Osteocyte (in vitro differentiated cells): Measurements from ENCODE around the gene LMOD1. TPM values are rescaled to one million over a fixed set of nuclear protein-coding genes. Genes with fewer than 3 reads are reported as not detected.

ENCODE experiments used
- DNase-seq: peaks from one replicate; pipeline ENCODE4 v3.0.0; 2021; ENCODE audit warnings: mixed read lengths; ENCODE audit not compliant: unreplicated experiment; ENCODE audit errors: extremely low spot score
- H3K27ac Mint-ChIP-seq: one replicate; pipeline ENCODE4 v1.8.0; 2021; ENCODE audit warnings: mild to moderate bottlenecking, mixed read lengths; ENCODE audit not compliant: unreplicated experiment
- H3K27me3 Mint-ChIP-seq: one replicate; pipeline ENCODE4 v1.8.0; 2021; ENCODE audit warnings: mixed read lengths; ENCODE audit not compliant: unreplicated experiment
- H3K36me3 Mint-ChIP-seq: one replicate; pipeline ENCODE4 v1.8.0; 2021; ENCODE audit warnings: mixed read lengths; ENCODE audit not compliant: unreplicated experiment
- H3K4me1 Mint-ChIP-seq: one replicate; pipeline ENCODE4 v1.8.0; 2021; ENCODE audit warnings: mixed read lengths; ENCODE audit not compliant: unreplicated experiment
- H3K4me3 Mint-ChIP-seq: one replicate; pipeline ENCODE4 v1.8.0; 2021; ENCODE audit warnings: mild to moderate bottlenecking, moderate library complexity, mixed read lengths; ENCODE audit not compliant: unreplicated experiment
- H3K9me3 Mint-ChIP-seq: one replicate; pipeline ENCODE4 v1.8.0; 2021; ENCODE audit warnings: mixed read lengths; ENCODE audit not compliant: unreplicated experiment
- CTCF ChIP-seq: fragments of 200-600 bp; sonication (generic); IDR thresholded peaks from 2 replicates; pipeline ENCODE4 v1.5.0; 2021; ENCODE audit warnings: antibody characterized with exemption, mild to moderate bottlenecking, moderate library complexity
- total RNA-seq: library from RNA; stranded (reverse); gene quantifications from 2 replicates; pipeline ENCODE4 v1.2.1, GENCODE V29; 2021

The LMOD1 gene
- total RNA-seq, 1 donor from 2014 or later, result 15.9 TPM

GRCh38 chr1:201984446-201984845 lies 38.1 kb upstream of the LMOD1 start:
- Mint-ChIP-seq H3K4me1 (peaks cover 22% of the 10 kb centered on the region), H3K36me3 (peaks cover 4% of the 10 kb centered on the region), H3K27ac (peak overlapping the region; percentile 62), H3K9me3 (no peaks in the 10 kb centered on the region), H3K27me3 (no peaks in the 10 kb centered on the region), H3K4me3 (peak overlapping the region; percentile 9)
- TF ChIP-seq CTCF, result no peak
- no peak for DNase-seq

- TF ChIP-seq CTCF, result no peak
- peak overlapping the region; percentile 96 for H3K4me3 Mint-ChIP-seq
- H3K4me1 Mint-ChIP-seq, result peaks cover 22% of the 10 kb centered on the region
- no peaks in the 10 kb centered on the region for H3K27me3 Mint-ChIP-seq
- H3K27ac Mint-ChIP-seq, result peak overlapping the region; percentile 89
- no peaks in the 10 kb centered on the region for H3K36me3 Mint-ChIP-seq
- DNase-seq, result no peak
- no peaks in the 10 kb centered on the region for H3K9me3 Mint-ChIP-seq
Measured at GRCh38 chr1:201983380-201983805, 37.0 kb upstream of the LMOD1 start.

- no peaks in the 10 kb centered on the region for H3K9me3 Mint-ChIP-seq
- DNase-seq, result peak; percentile 92
- peak within 1 kb of the TSS; percentile 89 for H3K27ac Mint-ChIP-seq
- H3K36me3 Mint-ChIP-seq, result no peaks in the 10 kb centered on the region
- H3K27me3 Mint-ChIP-seq, result no peaks in the 10 kb centered on the region
- H3K4me1 Mint-ChIP-seq, result peaks cover 22% of the 10 kb centered on the region
- peak within 1 kb of the TSS; percentile 96 for H3K4me3 Mint-ChIP-seq
- peak; percentile 25 for TF ChIP-seq CTCF
Measured at GRCh38 chr1:201982623-201983379, 36.5 kb upstream of the LMOD1 start, which contains the start of gene RNPEP. RNPEP (plus strand) TSS chr1:201982648; CDS start chr1:201982667, 19 bp downstream.

- no peak for DNase-seq
- Mint-ChIP-seq H3K9me3 (no peaks in the 10 kb centered on the region), H3K4me3 (peak overlapping the region; percentile 88), H3K27ac (peak overlapping the region; percentile 80), H3K27me3 (no peaks in the 10 kb centered on the region), H3K36me3 (no peaks in the 10 kb centered on the region), H3K4me1 (peaks cover 22% of the 10 kb centered on the region)
- TF ChIP-seq CTCF, result no peak
Measured at GRCh38 chr1:201982082-201982622, 35.8 kb upstream of the LMOD1 start.
